Ishikawa (cell line): Measurements from ENCODE around the gene GTSE1.

Experiments used
- CEBPB ChIP-seq: IDR thresholded peaks from 2 replicates; pipeline ENCODE4 v1.6.1; 2012
- CREB1 ChIP-seq: IDR thresholded peaks from 2 replicates; pipeline ENCODE4 v1.6.1; 2012; ENCODE audit warnings: low read depth
- EGR1 ChIP-seq: IDR thresholded peaks from 2 replicates; pipeline ENCODE4 v1.6.1; 2012
- EP300 ChIP-seq: IDR thresholded peaks from 2 replicates; pipeline ENCODE4 v1.6.1; 2012; ENCODE audit warnings: borderline replicate concordance
- FOXM1 ChIP-seq: IDR thresholded peaks from 2 replicates; pipeline ENCODE4 v1.6.1; 2012; ENCODE audit warnings: low read depth, borderline replicate concordance
- MAX ChIP-seq: IDR thresholded peaks from 2 replicates; pipeline ENCODE4 v1.6.1; 2012
- NFIC ChIP-seq: IDR thresholded peaks from 2 replicates; pipeline ENCODE4 v1.6.1; 2012
- RAD21 ChIP-seq: IDR thresholded peaks from 2 replicates; pipeline ENCODE4 v1.6.1; 2012; ENCODE audit warnings: low read depth
- TAF1 ChIP-seq: IDR thresholded peaks from 2 replicates; pipeline ENCODE4 v1.6.1; 2012; ENCODE audit warnings: low read depth, mild to moderate bottlenecking
- TCF12 ChIP-seq: IDR thresholded peaks from 2 replicates; pipeline ENCODE4 v1.6.1; 2012; ENCODE audit warnings: low read depth
- USF1 ChIP-seq: IDR thresholded peaks from 2 replicates; pipeline ENCODE4 v1.6.1; 2012
- YY1 ChIP-seq: IDR thresholded peaks from 2 replicates; pipeline ENCODE4 v1.6.1; 2012; ENCODE audit warnings: low read depth
- ZBTB7A ChIP-seq: IDR thresholded peaks from 2 replicates; pipeline ENCODE4 v1.6.1; 2012; ENCODE audit warnings: low read depth
- TF ChIP-seq, protein P1 (sequence below): IDR thresholded peaks from 2 replicates; pipeline ENCODE4 v1.6.1; 2012; ENCODE audit warnings: low read depth, mild to moderate bottlenecking

DNA sequence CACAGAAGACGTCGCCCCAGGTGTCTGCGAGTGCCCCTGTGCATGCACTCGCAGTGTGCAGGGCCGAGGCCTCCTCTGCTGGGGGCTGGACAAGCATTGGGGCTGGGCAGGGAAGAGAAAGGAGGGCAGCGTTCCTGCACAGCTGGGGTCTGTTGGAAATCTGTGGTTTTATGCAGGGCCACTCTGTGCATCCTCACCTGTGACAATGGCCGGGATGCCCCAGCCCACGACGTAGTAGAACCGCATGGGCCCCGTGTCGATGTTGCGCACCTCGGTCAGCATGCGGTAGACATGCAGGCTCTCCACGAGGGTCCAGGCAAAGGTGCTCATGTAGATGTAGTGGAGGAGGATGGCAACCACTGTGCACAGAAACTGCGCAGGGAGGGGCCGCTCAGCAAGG is 76.0 kb downstream of the GTSE1 start:
- TF ChIP-seq YY1 (no peak), EP300 (no peak), CEBPB (no peak), MAX (no peak), CREB1 (no peak), TAF1 (no peak), RAD21 (no peak), FOXM1 (no peak), NFIC (no peak), USF1 (no peak), ZBTB7A (no peak), TCF12 (no peak), EGR1 (no peak)
- TF ChIP-seq, protein P1, sequence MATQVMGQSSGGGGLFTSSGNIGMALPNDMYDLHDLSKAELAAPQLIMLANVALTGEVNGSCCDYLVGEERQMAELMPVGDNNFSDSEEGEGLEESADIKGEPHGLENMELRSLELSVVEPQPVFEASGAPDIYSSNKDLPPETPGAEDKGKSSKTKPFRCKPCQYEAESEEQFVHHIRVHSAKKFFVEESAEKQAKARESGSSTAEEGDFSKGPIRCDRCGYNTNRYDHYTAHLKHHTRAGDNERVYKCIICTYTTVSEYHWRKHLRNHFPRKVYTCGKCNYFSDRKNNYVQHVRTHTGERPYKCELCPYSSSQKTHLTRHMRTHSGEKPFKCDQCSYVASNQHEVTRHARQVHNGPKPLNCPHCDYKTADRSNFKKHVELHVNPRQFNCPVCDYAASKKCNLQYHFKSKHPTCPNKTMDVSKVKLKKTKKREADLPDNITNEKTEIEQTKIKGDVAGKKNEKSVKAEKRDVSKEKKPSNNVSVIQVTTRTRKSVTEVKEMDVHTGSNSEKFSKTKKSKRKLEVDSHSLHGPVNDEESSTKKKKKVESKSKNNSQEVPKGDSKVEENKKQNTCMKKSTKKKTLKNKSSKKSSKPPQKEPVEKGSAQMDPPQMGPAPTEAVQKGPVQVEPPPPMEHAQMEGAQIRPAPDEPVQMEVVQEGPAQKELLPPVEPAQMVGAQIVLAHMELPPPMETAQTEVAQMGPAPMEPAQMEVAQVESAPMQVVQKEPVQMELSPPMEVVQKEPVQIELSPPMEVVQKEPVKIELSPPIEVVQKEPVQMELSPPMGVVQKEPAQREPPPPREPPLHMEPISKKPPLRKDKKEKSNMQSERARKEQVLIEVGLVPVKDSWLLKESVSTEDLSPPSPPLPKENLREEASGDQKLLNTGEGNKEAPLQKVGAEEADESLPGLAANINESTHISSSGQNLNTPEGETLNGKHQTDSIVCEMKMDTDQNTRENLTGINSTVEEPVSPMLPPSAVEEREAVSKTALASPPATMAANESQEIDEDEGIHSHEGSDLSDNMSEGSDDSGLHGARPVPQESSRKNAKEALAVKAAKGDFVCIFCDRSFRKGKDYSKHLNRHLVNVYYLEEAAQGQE: no peak
